Keratinocyte (primary cell): Measurements from ENCODE around the gene HECTD4. TPM values are rescaled to one million over a fixed set of nuclear protein-coding genes. Genes with fewer than 3 reads are reported as not detected.
A peak's percentile ranks its signal among the peaks of the same experiment; 100 is the strongest.

Source experiments
- DNase-seq: peaks from one replicate; pipeline ENCODE4 v3.0.0-alpha.2; 2011; ENCODE audit warnings: low read depth, missing footprints, low spot score
- FAIRE-seq: peaks from 2 replicates; lab custom pipeline; 2011; peaks lifted over from hg19 to GRCh38; lab: Jason Lieb, UNC
- H2AFZ ChIP-seq: 2 replicates; pipeline ENCODE4 v1.6.0; 2012; ENCODE audit warnings: low read length, control low read depth, inconsistent platforms; ENCODE audit not compliant: control insufficient read depth
- H3K27ac ChIP-seq: 2 replicates; pipeline ENCODE4 v1.5.1; 2011; ENCODE audit warnings: low read length; ENCODE audit not compliant: control insufficient read depth, insufficient read depth
- H3K27me3 ChIP-seq: 3 replicates; pipeline ENCODE4 v1.6.0; 2011; ENCODE audit warnings: low read length; ENCODE audit not compliant: control insufficient read depth, insufficient read depth; ENCODE audit errors: extremely low read depth
- H3K36me3 ChIP-seq, 2 experiments: 2 replicates in 1 of 2; 3 replicates in 1 of 2; pipeline ENCODE4 v1.5.1; 2011; ENCODE audit warnings: low read length in 2 of 2, mild to moderate bottlenecking in 1 of 2; ENCODE audit not compliant: control insufficient read depth in 2 of 2, insufficient read depth in 2 of 2; ENCODE audit errors: extremely low read depth in 1 of 2
- H3K4me1 ChIP-seq: 3 replicates; pipeline ENCODE4 v1.5.1; 2011; ENCODE audit warnings: low read length; ENCODE audit not compliant: control insufficient read depth, insufficient read depth; ENCODE audit errors: extremely low read depth
- H3K4me2 ChIP-seq: 3 replicates; pipeline ENCODE4 v1.6.0; 2011; ENCODE audit warnings: low read depth, low read length; ENCODE audit not compliant: control insufficient read depth, insufficient read depth; ENCODE audit errors: extremely low read depth
- H3K4me3 ChIP-seq, 3 experiments: fragments of 200-600 bp in 1 of 3; sonication (generic) in 1 of 3; 2 replicates in 2 of 3; 3 replicates in 1 of 3; pipeline ENCODE4 v1.5.1; 2011 to 2016; ENCODE audit warnings: low read length in 3 of 3, mild to moderate bottlenecking in 3 of 3, control low read depth in 2 of 3, inconsistent platforms in 1 of 3, low read depth in 1 of 3, mixed read lengths in 1 of 3, mixed run types in 1 of 3, moderate library complexity in 1 of 3; ENCODE audit not compliant: control insufficient read depth in 2 of 3, insufficient read depth in 2 of 3; ENCODE audit errors: extremely low read depth in 1 of 3
- H3K79me2 ChIP-seq: 2 replicates; pipeline ENCODE4 v1.6.0; 2012; ENCODE audit warnings: low read length; ENCODE audit not compliant: control insufficient read depth, insufficient read depth
- H3K9ac ChIP-seq: 3 replicates; pipeline ENCODE4 v1.6.0; 2011; ENCODE audit warnings: low read length; ENCODE audit not compliant: control insufficient read depth, insufficient read depth; ENCODE audit errors: extremely low read depth
- H3K9me1 ChIP-seq: 3 replicates; pipeline ENCODE4 v1.6.0; 2011; ENCODE audit warnings: low read length; ENCODE audit not compliant: control insufficient read depth, insufficient read depth; ENCODE audit errors: extremely low read depth
- H3K9me3 ChIP-seq: 2 replicates; pipeline ENCODE4 v1.5.1; 2012; ENCODE audit warnings: low read depth, low read length; ENCODE audit not compliant: control insufficient read depth
- H4K20me1 ChIP-seq: 3 replicates; pipeline ENCODE4 v1.6.0; 2011; ENCODE audit warnings: low read length; ENCODE audit not compliant: control insufficient read depth, insufficient read depth; ENCODE audit errors: extremely low read depth
- EZH2 ChIP-seq: IDR thresholded peaks from one replicate; pipeline ENCODE4 v1.6.1; 2012; ENCODE audit warnings: inconsistent platforms, mild to moderate bottlenecking, low read length, moderate library complexity
- dilution Hi-C: fragments of 300-500 bp; cut with MboI; formaldehyde crosslinking; loops from one replicate; pipeline ENCODE4 v1.7.0; 2020; ENCODE audit warnings: low sequenced_read_pairs; ENCODE audit not compliant: extremely low pct_ligation_motif_present
- polyA plus RNA-seq, 5 experiments: library from polyadenylated mRNA; depleted of rRNA in 3 of 5; stranded (reverse) in 3 of 5; stranded (forward) in 1 of 5; unstranded in 1 of 5; fragments of >200 nt; gene quantifications; 1 replicate in 1 of 5; 2 replicates in 3 of 5; 3 replicates in 1 of 5; pipeline versions ENCODE4 v1.2.1 to v1.2.3, GENCODE V29; 2011 to 2012; ENCODE audit warnings: missing spikeins in 2 of 5, low read depth in 1 of 5, low replicate concordance in 1 of 5
- TF ChIP-seq, protein P1 (sequence below), 3 experiments: IDR thresholded peaks in 1 of 3; conservative IDR thresholded peaks in 1 of 3; optimal IDR thresholded peaks in 1 of 3; 2 replicates in 2 of 3; 3 replicates in 1 of 3; pipeline versions ENCODE3 to v1.5.1; 2011; ENCODE audit warnings: low read length in 3 of 3, mild to moderate bottlenecking in 3 of 3, moderate library complexity in 2 of 3, control low read depth in 1 of 3, inconsistent platforms in 1 of 3; ENCODE audit not compliant: insufficient read depth in 2 of 3; ENCODE audit errors: extremely low read depth in 1 of 3

The HECTD4 gene
- polyA plus RNA-seq, 1 donor (not counting 4 experiments of a cell fraction or from before 2014, with no cell fraction given): 7.5 TPM

DNA sequence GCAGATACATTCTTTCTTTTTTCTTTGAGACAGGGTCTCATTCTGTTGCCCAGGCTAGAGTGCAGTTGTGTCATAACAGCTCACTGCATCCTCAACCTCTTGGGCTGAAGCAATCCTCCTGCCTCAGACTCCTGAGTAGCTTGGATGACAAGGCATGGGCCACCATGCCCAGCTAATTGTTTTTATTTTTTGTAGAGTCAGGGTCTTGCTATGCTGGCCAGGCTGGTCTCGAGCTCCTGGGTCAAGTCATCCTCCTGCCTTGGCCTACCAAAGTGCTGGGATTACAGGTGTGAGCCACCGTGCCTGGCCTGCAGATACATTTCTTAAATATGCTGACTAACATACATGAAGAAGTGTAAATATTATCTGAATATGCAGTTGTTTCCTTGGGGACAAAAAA lies 115.8 kb downstream of the HECTD4 start:
- no peaks in the 10 kb centered on the region for H4K20me1 ChIP-seq
- no peak overlapping the region for H3K4me3 ChIP-seq
- H3K4me2 ChIP-seq: no peak overlapping the region
- H3K9me1 ChIP-seq: no peaks in the 10 kb centered on the region
- no peak overlapping the region for H2AFZ ChIP-seq
- DNase-seq (no peak), FAIRE-seq (no peak)
- peaks cover 0 to 12% of the 10 kb centered on the region in 2 experiments for H3K36me3 ChIP-seq
- H3K4me1 ChIP-seq: peaks cover 6% of the 10 kb centered on the region
- dilution Hi-C loops: no loop called here
- no peak overlapping the region for H3K9ac ChIP-seq
- H3K27me3 ChIP-seq: no peaks in the 10 kb centered on the region
- no peak for TF ChIP-seq EZH2
- TF ChIP-seq, protein P1, sequence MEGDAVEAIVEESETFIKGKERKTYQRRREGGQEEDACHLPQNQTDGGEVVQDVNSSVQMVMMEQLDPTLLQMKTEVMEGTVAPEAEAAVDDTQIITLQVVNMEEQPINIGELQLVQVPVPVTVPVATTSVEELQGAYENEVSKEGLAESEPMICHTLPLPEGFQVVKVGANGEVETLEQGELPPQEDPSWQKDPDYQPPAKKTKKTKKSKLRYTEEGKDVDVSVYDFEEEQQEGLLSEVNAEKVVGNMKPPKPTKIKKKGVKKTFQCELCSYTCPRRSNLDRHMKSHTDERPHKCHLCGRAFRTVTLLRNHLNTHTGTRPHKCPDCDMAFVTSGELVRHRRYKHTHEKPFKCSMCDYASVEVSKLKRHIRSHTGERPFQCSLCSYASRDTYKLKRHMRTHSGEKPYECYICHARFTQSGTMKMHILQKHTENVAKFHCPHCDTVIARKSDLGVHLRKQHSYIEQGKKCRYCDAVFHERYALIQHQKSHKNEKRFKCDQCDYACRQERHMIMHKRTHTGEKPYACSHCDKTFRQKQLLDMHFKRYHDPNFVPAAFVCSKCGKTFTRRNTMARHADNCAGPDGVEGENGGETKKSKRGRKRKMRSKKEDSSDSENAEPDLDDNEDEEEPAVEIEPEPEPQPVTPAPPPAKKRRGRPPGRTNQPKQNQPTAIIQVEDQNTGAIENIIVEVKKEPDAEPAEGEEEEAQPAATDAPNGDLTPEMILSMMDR (optimal IDR thresholded peaks at IDR 0.05 in 1 of 3, IDR thresholded peaks at IDR 0.05 in 1 of 3, conservative IDR thresholded peaks at IDR 0.05 in 1 of 3; ENCODE audit: extremely low read depth in 1 of 3, insufficient read depth in 2 of 3, low read length in 3 of 3): no peak
- H3K79me2 ChIP-seq: no peaks in the 10 kb centered on the region
- no peaks in the 10 kb centered on the region for H3K9me3 ChIP-seq
- no peak overlapping the region for H3K27ac ChIP-seq

DNA sequence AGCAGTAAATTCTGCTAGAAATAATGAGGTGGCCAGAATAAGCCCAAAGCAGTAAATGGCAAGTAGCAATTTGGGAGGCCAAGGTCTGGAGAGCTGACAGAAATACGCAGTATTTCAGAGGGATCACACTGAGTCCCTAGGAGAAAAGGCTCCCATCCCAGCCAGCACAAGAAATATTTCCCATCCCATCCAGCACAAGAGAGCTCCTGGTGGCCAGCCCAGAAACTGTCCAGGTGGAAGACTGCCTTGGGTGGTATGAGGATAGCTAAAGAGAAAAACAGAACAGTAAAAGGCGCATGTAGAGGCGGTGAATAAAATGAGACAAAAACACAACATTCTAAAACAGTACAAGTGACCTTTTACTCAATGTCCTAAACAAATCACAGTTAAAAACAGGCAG lies 120.7 kb downstream of the HECTD4 start:
- Histone ChIP-seq H3K9ac (no peak overlapping the region), H3K9me1 (peaks cover 2% of the 10 kb centered on the region), H4K20me1 (no peaks in the 10 kb centered on the region), H3K27me3 (no peaks in the 10 kb centered on the region), H3K4me1 (no peaks in the 10 kb centered on the region), H3K4me3 (no peak overlapping the region), H3K79me2 (no peaks in the 10 kb centered on the region), H3K27ac (no peak overlapping the region), H3K36me3 (peaks cover 3 to 10% of the 10 kb centered on the region in 2 experiments), H3K4me2 (no peak overlapping the region), H3K9me3 (no peaks in the 10 kb centered on the region), H2AFZ (no peak overlapping the region)
- no peak for FAIRE-seq
- DNase-seq: no peak
- no peak for TF ChIP-seq EZH2
- TF ChIP-seq, protein P1 (optimal IDR thresholded peaks at IDR 0.05 in 1 of 3, IDR thresholded peaks at IDR 0.05 in 1 of 3, conservative IDR thresholded peaks at IDR 0.05 in 1 of 3; ENCODE audit: extremely low read depth in 1 of 3, insufficient read depth in 2 of 3, low read length in 3 of 3): peak; percentile 8 to 42 (median 26)
- dilution Hi-C loops: no loop called here
